Fibroblast of peridontal ligament (primary cell): ENCODE data around the gene CHRNA4.

ENCODE experiments used
- DNase-seq: peaks from one replicate; pipeline ENCODE4 v3.0.0-alpha.2; 2010; ENCODE audit errors: extremely low read depth

The CHRNA4 gene

GRCh38 chr20:63360850-63361518, at the start of gene CHRNA4:
Gene CHRNA4, minus strand, starts transcription at chr20:63361349. Its CDS starts 184 bp downstream, at chr20:63361165.
- DNase-seq, result no peak

- DNase-seq, result no peak
Observed at GRCh38 chr20:63409834-63410435, 48.8 kb upstream of the CHRNA4 start.

DNA sequence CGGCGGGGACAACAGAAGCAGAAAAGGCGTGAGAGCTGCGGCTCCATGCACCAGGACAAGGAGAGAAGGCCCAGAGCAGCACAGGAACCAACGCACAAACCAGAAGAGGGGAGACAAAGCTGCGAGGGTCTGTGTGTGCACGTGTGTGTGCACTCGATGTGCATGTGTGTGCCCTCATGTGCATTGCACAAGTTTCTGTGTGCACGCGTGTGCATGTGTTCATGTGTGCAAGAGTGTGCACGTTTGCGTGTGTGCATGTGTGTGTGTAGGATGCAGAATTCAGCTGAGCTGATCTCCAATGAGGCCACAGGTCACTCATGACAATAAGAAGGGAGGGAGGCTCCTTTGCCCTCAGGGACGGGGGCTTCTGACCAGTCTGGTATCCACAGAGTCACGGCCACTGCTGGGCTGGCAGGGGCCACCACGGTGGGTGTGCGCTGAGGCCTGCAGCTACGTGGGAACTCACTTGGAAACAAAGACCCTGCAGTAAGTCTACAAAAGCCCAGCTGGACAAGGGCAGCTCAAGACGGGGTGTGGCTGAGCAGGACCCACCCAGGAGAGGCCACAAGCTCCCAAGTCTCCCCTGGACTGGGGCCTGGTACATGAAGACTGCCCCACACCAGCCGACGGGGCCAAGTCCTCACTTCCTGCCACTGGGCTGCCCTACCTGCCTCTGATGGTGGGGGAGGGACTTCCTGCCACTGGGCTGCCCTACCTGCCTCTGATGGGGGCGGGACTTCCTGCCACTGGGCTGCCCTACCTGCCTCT, 48.1 kb upstream of the CHRNA4 start:
- no peak for DNase-seq

DNA sequence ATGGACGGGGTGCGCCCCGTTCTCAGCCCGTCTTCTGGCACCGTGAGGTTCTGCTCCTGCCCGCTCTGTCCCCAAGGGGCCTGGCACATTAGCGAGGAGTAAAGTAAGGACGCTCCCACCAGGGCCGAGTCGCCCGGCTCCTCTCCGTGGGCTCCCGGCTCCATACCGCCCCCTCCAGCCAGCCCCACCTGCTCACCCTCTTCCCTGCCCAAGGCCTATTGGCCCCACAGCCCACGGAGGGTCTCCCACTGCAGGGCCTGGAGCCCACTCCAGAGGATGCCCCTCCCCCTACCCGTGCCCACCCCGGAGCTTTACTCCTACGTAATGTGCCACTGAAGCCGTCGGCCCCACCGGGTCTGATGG, 47.5 kb upstream of the CHRNA4 start:
- no peak for DNase-seq

GRCh38 chr20:63407928-63408683, 47.0 kb upstream of the CHRNA4 start:
- no peak for DNase-seq

DNA sequence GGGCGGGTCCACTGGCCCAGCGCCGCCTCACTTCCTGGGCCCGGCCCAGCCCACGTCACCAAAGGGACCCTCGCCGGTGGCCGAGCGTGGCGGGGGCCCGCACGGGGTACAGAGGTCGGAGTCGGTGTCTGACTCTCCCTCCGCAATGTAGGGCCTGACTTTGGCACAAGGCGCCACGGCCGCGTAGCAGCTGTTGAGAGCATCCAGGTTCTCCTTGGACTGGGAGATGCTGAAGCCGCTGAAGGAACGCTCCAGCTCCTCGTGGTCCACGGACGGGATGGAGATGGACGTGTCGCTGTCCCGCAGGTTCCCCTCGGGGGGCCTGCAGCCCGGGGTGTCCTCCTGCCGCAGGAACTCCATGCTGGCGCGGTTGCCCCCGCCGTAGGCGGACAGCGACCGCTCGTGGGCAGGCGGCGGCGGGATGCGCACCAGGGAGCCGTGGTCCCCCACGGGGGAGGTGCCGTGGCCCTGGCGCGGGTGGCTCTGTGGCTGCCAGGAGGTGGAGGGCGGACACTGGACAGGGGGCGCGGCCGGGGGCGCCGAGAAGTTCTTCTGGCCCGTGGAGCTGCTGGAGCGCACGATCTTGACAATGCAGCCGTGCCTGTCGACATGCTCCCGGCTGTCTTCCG, 45.6 kb upstream of the CHRNA4 start:
- DNase-seq, result no peak

DNA sequence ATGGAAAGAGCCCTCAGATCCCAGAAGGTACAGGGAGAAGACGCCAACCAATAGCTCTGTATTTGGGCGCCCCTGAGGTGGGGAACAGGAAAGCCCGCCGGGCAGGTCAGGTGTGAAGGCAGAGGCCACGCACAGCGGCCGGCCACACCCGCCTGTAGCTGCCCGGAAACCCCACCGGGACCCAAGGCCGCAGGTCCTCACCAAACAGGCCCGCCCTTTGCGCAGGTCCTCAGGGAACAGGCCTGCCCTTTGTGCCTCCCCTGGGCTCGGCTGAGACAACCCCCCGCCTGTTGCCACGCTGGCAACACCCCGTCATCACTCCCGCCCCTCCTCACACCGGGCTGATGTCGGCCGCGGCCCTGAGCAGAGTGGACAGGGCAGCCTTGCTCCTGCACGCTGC, 44.9 kb upstream of the CHRNA4 start:
- DNase-seq, result no peak

DNA sequence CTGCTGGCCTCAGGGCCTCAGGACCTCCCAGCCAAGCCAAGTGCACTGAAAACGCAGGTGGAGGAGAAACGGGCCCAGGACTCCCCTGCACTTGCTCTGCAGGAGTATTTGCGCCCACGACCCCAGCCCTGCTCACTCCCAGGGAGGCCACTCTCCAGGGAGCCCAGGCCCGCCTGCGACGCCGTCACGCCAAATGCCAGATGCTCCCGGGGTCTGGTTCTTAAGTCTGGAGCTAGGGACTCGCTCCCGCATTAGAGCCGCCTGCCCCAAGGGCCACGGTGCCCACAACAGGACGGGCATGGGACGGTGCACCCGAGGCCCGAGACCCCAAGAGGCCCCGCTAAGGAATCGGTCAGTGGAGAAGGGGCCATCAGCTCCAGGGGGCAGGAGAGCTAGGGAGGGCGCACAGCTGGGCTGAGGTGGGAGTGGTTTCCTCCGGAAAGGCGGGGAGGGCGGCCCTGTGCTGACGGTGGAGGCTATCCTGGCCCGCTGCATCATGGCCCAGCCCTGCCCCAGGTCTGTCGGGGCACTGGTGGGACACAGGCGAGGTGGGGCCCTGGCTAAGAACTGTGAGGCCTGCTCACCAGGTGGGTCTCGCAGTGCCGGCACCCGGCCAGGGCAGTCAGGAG, 44.1 kb upstream of the CHRNA4 start:
- no peak for DNase-seq

GRCh38 chr20:63404129-63405085, 43.3 kb upstream of the CHRNA4 start:
- no peak for DNase-seq

GRCh38 chr20:63403403-63404105, 42.4 kb upstream of the CHRNA4 start:
- DNase-seq, result no peak

- DNase-seq, result no peak
Observed at GRCh38 chr20:63402860-63403220, 41.7 kb upstream of the CHRNA4 start.

- no peak for DNase-seq
Observed at GRCh38 chr20:63402181-63402859, 41.2 kb upstream of the CHRNA4 start.

- no peak for DNase-seq
Observed at GRCh38 chr20:63401384-63402110, 40.4 kb upstream of the CHRNA4 start.

- no peak for DNase-seq
Observed at GRCh38 chr20:63400486-63401210, 39.5 kb upstream of the CHRNA4 start.

- DNase-seq, result no peak
Observed at GRCh38 chr20:63399596-63400375, 38.6 kb upstream of the CHRNA4 start.

GRCh38 chr20:63398744-63399514, 37.8 kb upstream of the CHRNA4 start:
- no peak for DNase-seq
